Measurements from ENCODE around the gene SLC9A8. TPM values are rescaled to one million over a fixed set of nuclear protein-coding genes. Genes with fewer than 3 reads are reported as not detected.

SLC9A8 gene
- total and polyA plus RNA-seq, 2 of the 4 experiments (the other 2 are of a cell fraction), result 4.1 to 5.0 TPM

- H3K23ac ChIP-seq (ENCODE audit: low read depth, low read length), result no peak overlapping the region
- H3K4ac ChIP-seq (ENCODE audit: low read depth, low read length), result no peak overlapping the region
- ATAC-seq (ENCODE audit: low read depth) (peak; percentile 30; the same call in 1 of the 2 replicates), DNase-seq (peak; percentile 38)
- no peak overlapping the region for H2AFZ ChIP-seq (replicated peaks; ENCODE audit: low read length, poor library complexity)
- no peaks in the 10 kb centered on the region for H3K9me1 ChIP-seq (ENCODE audit: insufficient read depth, low read length)
- BruUV-seq (replicated peaks), result no TSS peak
- no peak overlapping the region for H4K5ac ChIP-seq (ENCODE audit: low read depth, low read length)
- H3K4me3 ChIP-seq (ENCODE audit: insufficient read depth, low read depth, low read length), result no peak overlapping the region
- H3K27ac ChIP-seq (ENCODE audit: insufficient read depth, low read length), result no peak overlapping the region
- H3K79me1 ChIP-seq (ENCODE audit: low read depth in 1 of 2, low read length in 2 of 2), result peaks cover 0 to 2% of the 10 kb centered on the region in 2 experiments; a peak in 1 of 4 replicates
- no peak overlapping the region for H2BK20ac ChIP-seq (ENCODE audit: low read depth, low read length)
- in situ Hi-C loops (cut with MboI; ENCODE audit: low sequenced_read_pairs) (no loop called here), intact Hi-C loops (cut with micrococcal nuclease) (loop anchor here (1.0 kb wide), 1 partner anchor 276 kb away; no protein-coding TSS in a partner anchor), dilution Hi-C loops (cut with HindIII; ENCODE audit: low sequenced_read_pairs, unreplicated experiment) (no loop called here)
- H4K8ac ChIP-seq (ENCODE audit: low read depth in 2 of 2, low read length in 2 of 2), result no peak overlapping the region
- 0 out of 2 replicates have a peak, but pooled peaks cover 9% of the 10 kb centered on the region for H4K20me1 ChIP-seq (ENCODE audit: insufficient read depth, low read length)
- POLR2A ChIA-PET (ENCODE audit: unreplicated experiment), result no interaction called here
- H3K18ac ChIP-seq (ENCODE audit: low read depth, low read length), result no peak overlapping the region
- H2AK5ac ChIP-seq (ENCODE audit: low read depth, low read length), result no peak overlapping the region
- no peak overlapping the region for H3K4me2 ChIP-seq (ENCODE audit: low read depth, low read length)
- CTCF ChIA-PET, result interaction anchor here (0.5 to 1.3 kb wide), 4 partner anchors 11 to 89 kb away, joined by 3 to 4 read pairs (median 3); no protein-coding TSS in a partner anchor
- H3K4me1 ChIP-seq (ENCODE audit: control insufficient read depth, insufficient read depth, low read length), result peaks cover 21% of the 10 kb centered on the region; the same call in 1 of the 2 replicates
- H2BK5ac ChIP-seq (ENCODE audit: low read depth, low read length, poor library complexity, severe bottlenecking), result no peak overlapping the region
- no peak overlapping the region for H2BK120ac ChIP-seq (ENCODE audit: low read depth, low read length)
- H3K27me3 ChIP-seq (ENCODE audit: control insufficient read depth, insufficient read depth, low read length), result no peaks in the 10 kb centered on the region
- no peak overlapping the region for H2BK15ac ChIP-seq (ENCODE audit: low read depth, low read length)
- no peak overlapping the region for H4K91ac ChIP-seq (ENCODE audit: insufficient read depth, low read depth, low read length)
- H3K14ac ChIP-seq (replicated peaks; ENCODE audit: low read depth, low read length), result no peak overlapping the region
- H3K9ac ChIP-seq (ENCODE audit: low read depth, low read length), result no peak overlapping the region
- H3K9me3 ChIP-seq (ENCODE audit: control insufficient read depth, insufficient read depth, low read length), result no peaks in the 10 kb centered on the region
- 79% methylated on average over 7 of the region's 32 CpGs; no CpG with 5 or more reads in 1 of the 2 experiments for WGBS, 2 experiments (ENCODE audit: extremely low coverage in 2 of 2, insufficient read length in 1 of 2)
- H3K36me3 ChIP-seq (ENCODE audit: control insufficient read depth, insufficient read depth, low read length), result peaks cover 29% of the 10 kb centered on the region
- peak overlapping the region; percentile 68 for H2AK9ac ChIP-seq (replicated peaks; ENCODE audit: low read depth, low read length, poor library complexity)
- no peak overlapping the region for H3K56ac ChIP-seq (ENCODE audit: extremely low read depth, insufficient read depth, low read length)
- TF ChIP-seq FOS (IDR thresholded peaks at IDR 0.05; ENCODE audit: low read depth, low read length) (no peak), POLR2A (IDR thresholded peaks at IDR 0.05; ENCODE audit: low read depth, low read length) (no peak), CEBPB (IDR thresholded peaks at IDR 0.05; ENCODE audit: low read depth, low read length) (no peak), MAFK (IDR thresholded peaks at IDR 0.05; ENCODE audit: low read depth, low read length) (no peak), BHLHE40 (IDR thresholded peaks at IDR 0.05; ENCODE audit: low read depth, low read length) (no peak), CHD1 (IDR thresholded peaks at IDR 0.05; ENCODE audit: low read depth, low read length) (no peak), RFX5 (IDR thresholded peaks at IDR 0.05; ENCODE audit: low read depth, low read length) (no peak), ELK1 (IDR thresholded peaks at IDR 0.05; ENCODE audit: borderline replicate concordance, low read depth, low read length) (no peak), MAZ (IDR thresholded peaks at IDR 0.05; ENCODE audit: borderline replicate concordance, low read depth, low read length) (no peak), RAD21 (IDR thresholded peaks at IDR 0.05; ENCODE audit: low read length) (no peak), SMC3 (IDR thresholded peaks at IDR 0.05; ENCODE audit: low read depth, low read length) (no peak), MXI1 (IDR thresholded peaks at IDR 0.05; ENCODE audit: borderline replicate concordance, low read depth, low read length) (no peak), RCOR1 (IDR thresholded peaks at IDR 0.05; ENCODE audit: insufficient replicate concordance, low read length) (no peak), NFE2L2 (IDR thresholded peaks at IDR 0.05; ENCODE audit: low read depth, low read length) (no peak), USF2 (IDR thresholded peaks at IDR 0.05; ENCODE audit: low read depth, low read length) (no peak)
Measured at GRCh38 chr20:49887251-49888211, 74.9 kb downstream of the SLC9A8 start.
